GM12878 (cell line): ENCODE data around the gene KIRREL3.

Experiments
- CUX1 ChIP-seq: IDR thresholded peaks from 2 replicates; pipeline ENCODE4 v1.6.1; 2012; ENCODE audit warnings: improper control_type of control experiment, low read depth, low read length; ENCODE audit not compliant: insufficient replicate concordance
- SP1 ChIP-seq: IDR thresholded peaks from one replicate; pipeline ENCODE4 v1.6.1; 2011; ENCODE audit warnings: low read depth, low read length
- TBL1XR1 ChIP-seq: IDR thresholded peaks from 2 replicates; pipeline ENCODE4 v1.6.1; 2012; ENCODE audit warnings: low read depth, low read length, improper control_type of control experiment

GRCh38 chr11:126805870-126806269 lies 194.7 kb downstream of the KIRREL3 start:
- TF ChIP-seq TBL1XR1 (no peak), SP1 (no peak), CUX1 (no peak)
